Stimulated activated CD4-positive, alpha-beta T cell treated with anti-CD3 and anti-CD28 coated beads, TNF-alpha, amount 100 ng/mL, for 1 hour (primary cell): ENCODE data around the gene XRCC6.
A peak's percentile ranks its signal among the peaks of the same experiment; 100 is the strongest.
"Not testable (repeated sequence)": the region's sequence is repeated elsewhere in the genome, so short reads cannot be mapped to it uniquely, and the experiment has no call there.

Experiments used
- DNase-seq, 3 donors: peaks; one replicate each; pipeline ENCODE4 v3.0.0-alpha.2; 2020; ENCODE audit warnings: low read depth in 3 of 3, low spot score in 1 of 3

XRCC6 gene

DNA sequence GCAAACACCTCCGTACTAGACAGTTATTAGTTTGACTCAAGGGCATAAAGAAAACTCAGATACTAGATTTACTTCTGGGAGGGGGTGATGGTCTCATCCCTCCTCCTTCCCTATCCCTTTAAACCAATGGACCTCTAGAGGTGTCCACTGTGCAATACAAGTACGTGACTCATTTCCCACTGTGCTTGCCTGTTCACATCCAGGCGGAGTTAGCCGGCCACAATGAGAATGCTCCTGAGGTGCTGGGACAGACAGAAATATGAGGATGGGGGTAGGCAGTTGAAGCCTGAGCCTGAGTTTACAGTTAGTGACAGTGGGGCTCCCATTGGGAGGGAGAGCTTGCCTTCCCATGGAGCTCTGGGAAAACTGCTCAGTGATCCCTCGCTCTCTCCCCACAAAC lies 23.0 kb upstream of the XRCC6 start:
- no peak for DNase-seq

DNA sequence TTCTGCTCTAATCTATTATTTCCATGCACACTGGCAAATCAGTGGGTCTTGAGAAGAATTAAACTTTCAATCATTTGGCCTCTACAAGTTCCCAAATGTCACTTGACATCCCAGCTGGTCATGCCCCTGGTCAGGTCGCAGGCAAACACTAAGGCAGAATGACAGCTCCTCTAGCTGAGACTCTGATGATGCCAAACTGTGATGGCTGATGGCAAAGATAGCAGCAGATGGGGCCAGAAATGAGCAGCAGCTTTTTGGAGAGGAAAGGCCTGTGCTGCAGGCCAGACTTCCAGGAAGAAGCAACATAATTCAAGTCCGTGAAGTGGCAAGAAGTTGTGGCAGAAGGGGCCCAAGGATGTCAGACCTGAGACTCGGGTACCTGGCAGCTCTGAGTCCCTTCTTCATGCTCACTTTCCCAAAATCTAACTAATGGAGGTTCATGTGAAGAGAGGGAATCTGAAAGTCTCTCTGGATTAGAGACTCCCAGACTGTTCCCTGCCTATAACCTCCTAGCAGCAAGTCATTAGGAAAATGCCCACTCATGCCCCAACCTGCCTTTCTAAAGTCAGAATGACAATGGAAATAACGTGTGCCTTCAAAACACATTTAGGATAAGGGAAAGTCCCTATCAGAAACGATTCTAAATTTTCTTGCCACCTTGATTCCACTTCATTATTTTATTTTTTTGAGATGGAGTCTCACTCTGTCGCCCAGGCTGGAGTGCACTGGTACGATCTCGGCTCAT lies 22.0 kb upstream of the XRCC6 start:
- DNase-seq, result no peak

DNA sequence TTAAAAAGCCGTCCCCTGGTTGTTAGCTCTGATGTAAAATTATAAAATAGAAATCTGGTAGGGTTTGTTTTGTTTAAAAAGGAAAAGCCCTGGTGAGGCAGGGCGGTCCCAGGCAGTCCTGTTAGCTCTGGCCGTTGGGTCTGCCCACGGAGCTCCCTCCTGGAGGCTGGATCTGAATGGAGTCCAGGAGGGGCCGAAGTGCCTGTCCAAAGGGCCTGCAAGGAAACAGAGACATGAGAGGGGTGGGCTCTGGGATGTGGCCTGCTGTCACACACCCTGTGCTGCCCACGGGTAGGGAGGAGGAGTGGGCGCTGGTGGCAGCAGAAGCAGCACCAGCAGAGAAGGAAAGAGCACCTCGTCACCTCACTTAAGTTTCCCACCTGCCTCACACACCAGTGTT lies 20.1 kb upstream of the XRCC6 start:
- DNase-seq, result no peak

DNA sequence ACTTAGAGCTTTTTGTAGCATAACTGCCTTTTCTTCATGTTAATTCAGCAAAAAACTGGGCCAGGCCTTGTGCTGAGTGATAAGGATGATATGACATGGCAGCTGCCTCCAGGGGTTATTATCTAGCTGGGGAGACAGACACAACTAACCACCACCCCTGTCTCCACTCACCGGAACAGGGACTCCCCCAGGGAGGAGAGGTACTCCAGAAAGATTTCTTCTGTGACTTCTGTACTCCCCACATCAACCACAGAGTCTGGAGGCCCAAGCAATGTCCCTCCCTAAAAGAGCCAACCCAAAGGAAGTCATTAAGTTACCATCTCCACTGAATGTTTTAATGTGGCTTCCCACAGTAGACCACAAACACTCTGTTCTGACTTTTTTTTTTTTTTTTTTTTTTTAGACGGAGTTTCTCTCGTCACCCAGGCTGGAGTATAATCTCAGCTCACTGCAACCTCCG lies 17.2 kb upstream of the XRCC6 start:
- DNase-seq, result no peak

DNA sequence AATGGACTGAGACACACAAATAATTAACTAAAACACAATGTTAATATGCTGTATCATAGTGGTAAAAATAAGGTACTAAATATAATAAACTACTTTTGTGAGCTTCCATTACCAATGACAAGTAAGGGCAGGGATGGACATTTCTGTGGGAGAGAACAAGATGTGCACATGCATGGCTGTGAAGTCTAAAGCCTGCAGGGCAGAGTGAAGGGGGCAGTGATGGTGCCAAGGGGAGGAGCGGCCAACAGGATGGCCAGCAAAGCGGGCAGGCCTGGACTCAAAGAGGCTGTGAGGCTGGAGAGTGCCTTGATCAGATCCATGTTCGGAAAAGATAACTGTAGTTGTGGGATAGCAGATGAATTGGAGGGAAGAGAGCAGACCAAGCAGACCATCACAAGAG lies 12.7 kb upstream of the XRCC6 start:
- DNase-seq, result no peak

DNA sequence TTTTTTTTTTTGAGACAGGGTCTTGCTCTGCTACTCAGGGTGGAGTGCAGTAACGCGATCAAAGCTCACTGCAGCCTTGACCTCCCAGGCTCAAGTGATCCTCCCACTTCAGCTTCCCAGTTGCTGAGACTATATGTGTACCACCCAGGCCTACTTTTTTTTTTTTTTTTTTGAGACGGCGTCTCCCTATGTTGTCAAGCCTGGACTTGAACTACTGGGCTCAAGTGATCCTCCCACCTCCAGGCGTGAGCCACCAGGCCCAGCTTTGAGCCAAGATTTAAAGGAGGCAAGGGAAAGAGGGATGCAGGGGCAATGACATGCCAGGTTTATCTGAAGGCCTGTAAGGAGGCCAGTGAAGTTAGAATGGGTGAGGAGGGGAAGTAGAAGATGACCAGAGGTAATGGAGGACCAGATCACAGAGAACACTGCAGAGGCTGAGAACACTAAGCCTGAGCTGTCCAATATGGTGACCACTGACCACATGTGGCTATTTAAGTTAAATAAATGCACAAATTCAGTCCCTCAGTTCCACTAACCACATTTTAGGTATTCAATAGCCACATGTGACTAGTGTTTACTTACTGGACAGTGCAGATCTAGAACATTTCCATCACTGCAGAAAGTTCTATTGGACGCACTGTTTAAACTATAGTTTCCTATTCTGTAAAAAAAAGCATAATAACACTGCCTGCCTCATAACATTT lies 8.3 kb upstream of the XRCC6 start:
- DNase-seq, result no peak

DNA sequence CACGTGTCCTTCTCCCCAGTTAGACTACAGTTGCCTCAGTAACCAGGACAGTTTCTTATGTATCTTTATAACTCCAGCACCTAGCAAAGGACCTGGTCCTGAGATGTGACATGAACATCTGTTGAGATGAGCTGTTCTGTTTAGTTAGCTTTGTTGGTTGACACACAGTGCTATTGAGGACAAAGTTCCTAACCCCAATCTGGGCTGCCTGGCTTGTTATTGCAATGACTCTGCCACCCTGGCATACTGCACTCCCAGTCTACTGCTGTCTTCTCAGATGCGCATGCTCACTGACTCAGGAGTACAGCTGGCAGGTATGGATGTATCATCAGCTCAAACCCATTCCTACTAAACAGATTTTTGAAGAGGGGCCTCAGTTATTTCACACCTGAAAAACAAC lies 7.6 kb upstream of the XRCC6 start:
- no peak for DNase-seq

DNA sequence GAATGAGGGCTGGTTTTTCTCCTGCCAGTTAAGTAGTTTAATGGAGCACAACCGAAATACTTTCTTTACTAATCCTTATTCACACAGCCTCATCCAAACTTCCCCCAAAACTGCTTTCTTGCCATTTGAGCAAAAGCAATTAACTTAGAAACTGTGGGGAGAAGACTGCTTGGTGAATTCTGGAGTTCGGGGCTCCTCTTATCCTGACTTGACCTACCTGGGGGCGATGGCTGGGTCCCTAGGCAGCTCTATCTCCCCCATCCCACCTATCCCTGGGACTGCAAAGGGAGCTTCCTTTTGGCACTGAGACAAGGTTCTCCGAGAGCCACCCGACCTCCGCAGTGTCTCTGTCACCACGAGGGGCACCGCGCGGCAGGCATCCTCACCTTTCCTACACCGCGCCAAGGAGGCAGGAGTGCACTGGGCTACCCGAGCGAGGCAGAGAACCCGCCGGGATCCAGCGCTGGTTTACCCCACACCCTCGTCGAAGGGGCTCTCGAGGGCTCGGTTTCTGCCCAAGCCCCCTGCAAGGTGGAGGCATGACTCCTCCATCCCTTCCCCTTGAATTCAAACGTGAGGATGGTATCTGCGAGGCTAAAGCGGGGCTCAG lies 1.0 kb upstream of the XRCC6 start:
- peak in 2 of 3 donors; percentile 8 to 35 for DNase-seq

DNA sequence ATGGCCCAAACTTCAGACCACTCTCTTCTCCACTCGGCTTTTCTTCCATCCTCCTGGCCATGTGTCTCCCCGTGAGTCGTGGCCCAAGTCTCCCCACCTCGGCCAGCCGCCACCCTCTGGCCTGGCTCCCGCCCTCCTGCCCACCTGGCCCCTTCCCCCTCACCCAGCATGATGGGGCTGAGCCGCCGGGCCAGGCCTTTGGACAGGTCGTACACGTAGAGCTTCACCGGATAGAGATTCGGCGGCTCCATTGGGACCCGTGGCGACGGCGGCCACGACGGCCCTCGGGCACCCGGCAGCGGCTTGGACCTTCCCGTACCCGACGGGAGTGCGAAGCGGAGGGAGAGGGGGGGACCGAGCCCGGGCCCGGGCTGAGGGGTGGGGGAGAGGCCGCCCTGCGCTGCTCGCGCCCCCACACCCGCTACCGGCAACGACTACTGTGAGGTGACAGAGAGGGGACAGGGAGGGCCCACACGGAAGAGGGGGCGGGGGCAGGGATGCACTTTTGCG lies 451 bp upstream of the XRCC6 start, which contains the start of gene DESI1:
Gene DESI1 (minus strand): TSS at position 455 of the 510 bp plus-strand sequence. CDS start 204 bp downstream, at position 251.
- DNase-seq, result peak in 1 of 3 donors; percentile 0

DNA sequence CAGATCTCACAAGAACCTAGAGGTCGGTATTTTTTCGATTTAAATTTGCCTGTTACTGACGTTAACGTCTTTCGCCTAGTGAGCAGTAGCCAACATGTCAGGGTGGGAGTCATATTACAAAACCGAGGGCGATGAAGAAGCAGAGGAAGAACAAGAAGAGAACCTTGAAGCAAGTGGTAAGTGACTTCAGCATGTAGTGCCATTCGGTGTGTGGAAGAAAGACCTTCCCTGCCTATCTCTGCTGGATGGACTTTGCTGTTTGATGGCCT lies 750 bp downstream of the XRCC6 start:
- DNase-seq, result no peak

DNA sequence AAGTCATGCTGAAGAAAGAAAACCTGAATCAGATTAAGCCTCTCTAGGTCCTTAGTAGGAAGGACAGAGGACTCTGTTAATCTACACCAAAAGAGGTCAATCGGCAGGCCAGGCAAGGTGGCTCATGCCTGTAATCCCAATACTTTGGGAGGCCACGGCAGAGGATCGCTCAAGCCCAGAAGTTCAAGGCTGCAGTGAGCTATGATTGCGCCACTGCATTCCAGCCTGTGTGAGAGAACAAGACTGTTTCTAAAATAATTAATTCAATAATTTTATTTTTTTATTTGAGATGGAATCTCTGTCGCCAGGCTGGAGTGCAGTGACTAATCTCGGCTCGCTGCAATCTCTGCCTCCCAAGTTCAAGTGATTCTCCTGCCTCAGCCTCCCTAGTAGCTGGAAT lies 4.5 kb downstream of the XRCC6 start:
- no peak for DNase-seq

DNA sequence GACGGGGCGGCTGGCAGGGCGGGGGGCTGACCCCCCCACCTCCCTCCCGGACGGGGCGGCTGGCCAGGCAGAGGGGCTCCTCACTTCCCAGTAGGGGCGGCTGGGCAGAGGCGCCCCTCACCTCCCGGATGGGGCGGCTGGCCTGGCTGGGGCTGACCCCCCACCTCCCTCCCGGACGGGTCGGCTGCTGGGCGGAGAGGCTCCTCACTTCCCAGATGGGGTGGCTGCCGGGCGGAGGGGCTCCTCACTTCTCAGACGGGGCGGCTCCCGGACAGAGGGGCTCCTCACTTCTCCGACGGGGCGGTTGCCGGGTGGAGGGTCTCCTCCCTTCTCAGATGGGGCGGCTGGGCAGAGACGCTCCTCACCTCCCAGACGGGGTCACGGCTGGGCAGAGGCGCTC lies 10.0 kb downstream of the XRCC6 start:
- DNase-seq, result not testable (repeated sequence)

DNA sequence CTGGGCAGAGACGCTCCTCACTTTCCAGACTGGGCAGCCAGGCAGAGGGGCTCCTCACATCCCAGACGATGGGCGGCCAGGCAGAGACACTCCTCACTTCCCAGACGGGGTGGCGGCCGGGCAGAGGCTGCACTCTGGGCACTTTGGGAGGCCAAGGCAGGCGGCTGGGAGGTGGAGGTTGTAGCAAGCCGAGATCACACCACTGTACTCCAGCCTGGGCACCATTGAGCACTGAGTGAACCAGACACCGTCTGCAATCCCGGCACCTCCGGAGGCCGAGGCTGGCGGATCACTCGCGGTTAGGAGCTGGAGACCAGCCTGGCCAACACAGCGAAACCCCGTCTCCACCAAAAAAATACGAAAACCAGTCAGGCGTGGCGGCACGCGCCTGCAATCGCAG lies 10.5 kb downstream of the XRCC6 start:
- DNase-seq, result not testable (repeated sequence)

DNA sequence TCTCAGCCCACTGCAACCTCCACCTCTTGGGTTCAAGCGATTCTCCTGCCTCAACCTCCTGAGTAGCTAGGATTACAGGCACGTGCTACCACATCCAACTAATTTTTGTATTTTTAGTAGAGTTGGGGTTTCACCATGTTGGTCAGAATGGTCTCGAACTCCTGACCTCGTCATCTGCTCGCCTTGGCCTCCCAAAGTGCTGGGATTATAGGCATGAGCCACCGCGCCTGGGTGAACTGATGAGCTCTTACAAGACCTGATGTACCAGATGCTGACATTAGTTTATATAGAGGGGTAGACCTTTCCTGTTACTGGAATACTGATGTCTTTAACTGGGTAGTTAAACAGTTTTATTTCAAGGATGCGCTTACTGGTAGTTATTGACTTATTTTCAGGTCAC lies 13.5 kb downstream of the XRCC6 start:
- not testable (repeated sequence) for DNase-seq

DNA sequence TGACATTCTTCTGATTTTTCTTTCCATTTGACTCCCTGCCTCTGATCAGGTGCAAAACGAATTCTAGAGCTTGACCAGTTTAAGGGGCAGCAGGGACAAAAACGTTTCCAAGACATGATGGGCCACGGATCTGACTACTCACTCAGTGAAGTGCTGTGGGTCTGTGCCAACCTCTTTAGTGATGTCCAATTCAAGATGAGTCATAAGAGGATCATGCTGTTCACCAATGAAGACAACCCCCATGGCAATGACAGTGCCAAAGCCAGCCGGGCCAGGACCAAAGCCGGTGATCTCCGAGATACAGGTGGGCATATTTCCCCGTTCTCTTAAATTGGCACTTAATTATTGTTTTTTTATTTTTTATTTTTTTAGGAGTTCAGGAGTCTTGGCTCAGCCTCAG lies 15.4 kb downstream of the XRCC6 start:
- no peak for DNase-seq

DNA sequence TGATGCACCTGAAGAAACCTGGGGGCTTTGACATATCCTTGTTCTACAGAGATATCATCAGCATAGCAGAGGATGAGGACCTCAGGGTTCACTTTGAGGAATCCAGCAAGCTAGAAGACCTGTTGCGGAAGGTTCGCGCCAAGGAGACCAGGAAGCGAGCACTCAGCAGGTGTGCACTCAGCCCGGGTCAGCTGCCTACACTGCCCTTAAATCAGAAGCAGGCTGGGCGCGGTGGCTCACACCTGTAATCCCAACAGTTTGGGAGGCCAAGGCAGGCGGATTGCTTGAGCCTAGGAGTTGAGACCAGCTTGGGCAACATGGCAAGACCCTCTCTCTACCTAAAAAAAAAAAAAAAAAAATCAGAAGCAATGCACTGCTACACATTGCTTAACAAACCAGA lies 16.5 kb downstream of the XRCC6 start:
- DNase-seq, result not testable (repeated sequence)

DNA sequence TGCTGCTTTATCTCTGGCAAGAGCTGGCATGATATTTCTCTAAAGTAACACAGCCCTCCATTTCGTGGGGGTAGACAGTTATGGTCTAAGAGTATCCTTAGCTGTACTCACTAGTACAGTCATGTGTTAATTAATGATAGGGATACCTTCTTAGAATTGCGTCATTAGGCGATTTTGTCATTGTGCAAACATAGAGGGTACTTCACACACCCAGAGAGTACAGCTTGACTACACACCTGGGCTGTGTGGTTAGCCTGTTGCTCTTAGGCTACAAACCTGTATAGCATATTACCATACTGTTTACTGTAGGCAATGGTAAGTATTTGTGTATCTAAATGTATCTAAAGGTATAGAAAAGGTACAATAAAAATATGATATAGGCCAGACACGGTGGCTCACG lies 17.0 kb downstream of the XRCC6 start:
- no peak for DNase-seq

DNA sequence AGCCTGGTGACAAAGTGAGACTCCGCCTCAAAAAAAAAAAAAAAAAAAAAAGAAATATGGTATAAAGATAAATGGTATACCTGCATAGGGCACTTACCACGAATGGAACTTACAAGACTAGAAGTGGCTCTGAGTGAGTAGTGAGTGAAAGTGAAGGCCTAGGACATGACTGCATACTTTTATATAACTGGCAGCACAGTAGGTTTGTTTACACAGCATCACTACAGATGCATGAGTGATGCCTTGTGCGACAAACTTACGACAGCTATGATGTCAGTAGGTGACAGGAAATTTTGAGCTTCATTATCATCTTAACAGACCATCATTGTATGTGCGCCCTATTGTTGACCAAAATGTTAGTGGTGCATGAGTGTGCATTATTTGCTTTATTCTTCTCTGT lies 17.7 kb downstream of the XRCC6 start:
- DNase-seq, result no peak

DNA sequence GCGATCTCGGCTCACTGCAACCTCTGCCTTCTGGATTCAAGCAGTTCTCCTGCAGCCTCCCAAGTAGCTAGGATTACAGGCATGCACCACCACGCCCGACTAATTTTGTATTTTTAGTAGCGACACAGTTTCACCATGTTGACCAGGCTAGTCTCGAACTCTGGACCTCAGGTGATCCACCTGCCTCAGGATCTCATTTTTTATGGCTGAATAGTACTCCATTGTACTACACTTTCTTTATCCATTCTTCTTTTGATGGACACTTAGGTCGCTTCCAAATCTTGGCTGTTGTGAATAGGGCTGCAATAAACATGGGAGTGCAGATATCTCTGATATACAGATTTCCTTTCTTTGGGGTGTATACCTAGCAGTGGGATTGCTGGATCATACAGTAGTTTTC lies 20.8 kb downstream of the XRCC6 start:
- DNase-seq, result no peak

DNA sequence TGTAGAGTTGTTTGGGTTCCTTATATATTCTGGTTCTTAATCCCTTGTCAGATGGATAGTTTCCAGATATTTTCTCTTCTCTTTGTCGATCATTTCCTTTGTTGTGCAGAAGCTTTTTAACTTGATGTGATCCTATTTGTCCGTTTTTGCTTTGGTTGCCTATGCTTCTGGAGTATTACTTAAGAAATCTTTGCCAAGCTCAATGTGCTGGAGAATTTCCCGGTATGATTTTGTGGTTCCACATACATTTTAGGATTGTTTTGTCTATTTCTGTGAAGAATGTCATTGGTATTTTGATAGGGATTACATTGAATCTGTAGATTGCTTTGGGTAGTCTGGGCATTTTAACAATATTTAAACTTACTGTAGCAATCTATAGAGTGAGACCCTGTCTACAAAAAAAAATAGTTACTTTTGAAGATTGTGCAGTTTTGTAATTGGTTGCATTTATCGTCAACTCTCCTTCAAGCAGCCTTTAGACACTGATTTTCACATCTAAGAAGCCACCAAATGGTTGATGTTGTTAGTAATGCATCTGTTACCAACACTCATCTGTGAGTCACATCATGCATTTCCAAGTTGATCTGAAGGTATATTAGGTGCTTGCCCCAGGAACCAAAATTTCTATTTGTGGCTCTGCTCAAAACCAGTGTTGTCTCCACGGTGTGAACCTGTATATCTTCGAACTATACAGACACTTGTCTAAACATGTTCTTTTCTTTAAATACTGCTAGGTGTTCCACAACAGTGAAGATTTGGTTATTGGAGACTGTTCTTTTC lies 21.4 kb downstream of the XRCC6 start:
- DNase-seq, result no peak

DNA sequence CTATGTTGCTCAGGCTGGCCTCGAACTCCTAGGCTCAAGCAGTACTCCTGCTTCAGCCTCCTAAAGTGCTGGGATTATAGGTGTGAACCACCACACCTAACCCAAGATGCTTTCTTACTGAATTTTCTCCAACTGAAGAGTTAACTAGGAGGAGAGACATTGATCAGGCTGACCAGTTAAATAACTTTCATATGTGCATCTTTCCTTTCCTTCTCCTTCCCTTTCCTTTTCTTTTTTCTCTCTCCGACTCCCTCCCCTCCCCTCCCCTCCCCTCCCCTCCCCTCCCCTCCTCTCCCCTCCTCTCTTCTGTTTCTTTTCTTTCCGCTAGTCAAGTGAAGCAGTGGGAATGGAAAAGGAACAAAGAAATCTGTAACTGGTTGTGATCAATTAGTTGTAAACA lies 26.7 kb downstream of the XRCC6 start:
- no peak for DNase-seq
